NCI-H524 (cell line): Measurements from ENCODE around the gene BTBD2.

ENCODE experiments used
- DNase-seq, 2 experiments: peaks; one replicate each; lab custom pipeline; 2025; lab: John Stamatoyannopoulos, UW

Gene BTBD2

GRCh38 chr19:1985588-1986356 lies 29.7 kb downstream of the BTBD2 start:
- no peak for DNase-seq

- no peak for DNase-seq
These were observed 31.2 kb downstream of the BTBD2 start for GRCh38 chr19:1984357-1984756.

GRCh38 chr19:1981253-1981652 lies 34.3 kb downstream of the BTBD2 start:
- DNase-seq: no peak

GRCh38 chr19:1980809-1981181 lies 34.7 kb downstream of the BTBD2 start:
- no peak for DNase-seq

- no peak for DNase-seq
These were observed 35.3 kb downstream of the BTBD2 start for GRCh38 chr19:1980091-1980808.

GRCh38 chr19:1979642-1980041 lies 35.9 kb downstream of the BTBD2 start:
- DNase-seq: no peak

- no peak for DNase-seq
These were observed 36.5 kb downstream of the BTBD2 start for GRCh38 chr19:1979017-1979416.

GRCh38 chr19:1978346-1978894 lies 37.1 kb downstream of the BTBD2 start:
- no peak for DNase-seq

- no peak for DNase-seq
These were observed 38.4 kb downstream of the BTBD2 start for GRCh38 chr19:1977120-1977519.

GRCh38 chr19:1975162-1975480 lies 40.4 kb downstream of the BTBD2 start:
- no peak for DNase-seq

- no peak for DNase-seq
These were observed 40.9 kb downstream of the BTBD2 start for GRCh38 chr19:1974381-1975161.

- DNase-seq: no peak
These were observed 44.6 kb downstream of the BTBD2 start for GRCh38 chr19:1970806-1971502.

- DNase-seq: no peak
These were observed 45.3 kb downstream of the BTBD2 start for GRCh38 chr19:1970003-1970805.

GRCh38 chr19:1969176-1970002 lies 46.1 kb downstream of the BTBD2 start:
- no peak for DNase-seq

GRCh38 chr19:1968279-1969175 lies 47.0 kb downstream of the BTBD2 start:
- DNase-seq: no peak

- DNase-seq: no peak
These were observed 48.4 kb downstream of the BTBD2 start for GRCh38 chr19:1967087-1967608.

- no peak for DNase-seq
These were observed 52.8 kb downstream of the BTBD2 start for GRCh38 chr19:1962674-1963073.

- no peak for DNase-seq
These were observed 54.3 kb downstream of the BTBD2 start for GRCh38 chr19:1961000-1961883.
